ENCODE results near the gene PDP2.

The PDP2 gene

GRCh38 chr16:66904846-66905632 lies 24.7 kb downstream of the PDP2 start:
- H3K27me3 ChIP-seq (ENCODE audit: insufficient read depth, poor library complexity, severe bottlenecking): no peaks in the 10 kb centered on the region
- H3K4me3 ChIP-seq (replicated peaks; ENCODE audit: insufficient read depth, low read length): no peak overlapping the region
- H3K27ac ChIP-seq (replicated peaks): no peak overlapping the region
- DNase-seq (ENCODE audit: low read depth in 1 of 2, low spot score in 1 of 2): no peak
- TF ChIP-seq SPI1 (IDR thresholded peaks at IDR 0.05; ENCODE audit: borderline replicate concordance, low read depth) (no peak), GABPA (IDR thresholded peaks at IDR 0.05; ENCODE audit: low read depth) (no peak), CTCF (IDR thresholded peaks at IDR 0.05; ENCODE audit: insufficient read depth, low read length) (no peak), REST (IDR thresholded peaks at IDR 0.05; ENCODE audit: insufficient replicate concordance, low read depth) (no peak), POLR2AphosphoS5 (IDR thresholded peaks at IDR 0.05; ENCODE audit: low read depth) (no peak)

GRCh38 chr16:66905633-66906539 lies 25.6 kb downstream of the PDP2 start:
- no peak for DNase-seq (ENCODE audit: low read depth in 1 of 2, low spot score in 1 of 2)
- no peak for TF ChIP-seq POLR2AphosphoS5 (IDR thresholded peaks at IDR 0.05; ENCODE audit: low read depth)
- TF ChIP-seq CTCF (IDR thresholded peaks at IDR 0.05; ENCODE audit: insufficient read depth, low read length): no peak
- TF ChIP-seq SPI1 (IDR thresholded peaks at IDR 0.05; ENCODE audit: borderline replicate concordance, low read depth): no peak
- TF ChIP-seq REST (IDR thresholded peaks at IDR 0.05; ENCODE audit: insufficient replicate concordance, low read depth): no peak
- no peak for TF ChIP-seq GABPA (IDR thresholded peaks at IDR 0.05; ENCODE audit: low read depth)
- no peak overlapping the region for H3K4me3 ChIP-seq (replicated peaks; ENCODE audit: insufficient read depth, low read length)

GRCh38 chr16:66906916-66907836 lies 26.9 kb downstream of the PDP2 start:
- TF ChIP-seq REST (IDR thresholded peaks at IDR 0.05; ENCODE audit: insufficient replicate concordance, low read depth) (no peak), CTCF (IDR thresholded peaks at IDR 0.05; ENCODE audit: insufficient read depth, low read length) (no peak), SPI1 (IDR thresholded peaks at IDR 0.05; ENCODE audit: borderline replicate concordance, low read depth) (no peak), POLR2AphosphoS5 (IDR thresholded peaks at IDR 0.05; ENCODE audit: low read depth) (no peak), GABPA (IDR thresholded peaks at IDR 0.05; ENCODE audit: low read depth) (no peak)
- no peak overlapping the region for H3K4me3 ChIP-seq (replicated peaks; ENCODE audit: insufficient read depth, low read length)
- H3K27ac ChIP-seq (replicated peaks): no peak overlapping the region
- H3K27me3 ChIP-seq (ENCODE audit: insufficient read depth, poor library complexity, severe bottlenecking): no peaks in the 10 kb centered on the region
- no peak for DNase-seq (ENCODE audit: low read depth in 1 of 2, low spot score in 1 of 2)

More at GRCh38 chr16:66905633-66906539, 25.6 kb downstream of the PDP2 start:
- Histone ChIP-seq H3K27me3 (ENCODE audit: insufficient read depth, poor library complexity, severe bottlenecking) (no peaks in the 10 kb centered on the region), H3K27ac (replicated peaks) (no peak overlapping the region)

All from HL-60 (cell line).